ENCODE measurements around the gene PROK1.
A peak's percentile ranks its signal among the peaks of the same experiment; 100 is the strongest.

Gene PROK1

DNA sequence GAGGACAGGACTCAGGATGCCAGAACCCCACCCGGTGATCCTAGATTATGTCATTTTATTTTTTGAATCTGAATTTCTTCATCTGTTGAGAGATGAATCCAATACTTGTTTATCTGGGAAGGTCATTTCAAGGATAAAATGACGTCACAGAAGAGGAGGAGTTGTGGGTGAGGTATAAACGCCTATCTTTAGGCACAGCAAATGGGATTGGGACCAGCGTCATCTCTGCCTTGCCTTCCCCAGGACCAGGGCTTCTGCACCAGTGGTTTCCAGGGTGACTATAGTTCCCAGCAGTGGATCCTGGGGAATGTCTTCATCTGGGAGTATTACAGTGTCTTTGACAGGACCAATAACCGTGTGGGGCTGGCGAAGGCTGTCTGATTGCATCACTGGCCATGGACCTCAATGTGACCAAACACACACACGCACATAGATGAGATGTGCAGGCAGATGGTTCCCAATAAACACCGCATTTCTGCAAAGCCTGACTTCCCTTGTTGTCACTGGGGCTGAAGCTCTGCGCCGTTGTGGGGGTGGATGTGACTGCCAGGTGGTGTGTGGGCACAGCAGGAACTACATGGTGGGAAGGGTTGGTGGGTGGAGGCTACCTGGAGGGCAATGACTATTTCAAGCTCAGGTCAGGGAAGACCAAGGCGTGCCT is 40.0 kb downstream of the PROK1 start:
- DNase-seq = peak; percentile 84

DNA sequence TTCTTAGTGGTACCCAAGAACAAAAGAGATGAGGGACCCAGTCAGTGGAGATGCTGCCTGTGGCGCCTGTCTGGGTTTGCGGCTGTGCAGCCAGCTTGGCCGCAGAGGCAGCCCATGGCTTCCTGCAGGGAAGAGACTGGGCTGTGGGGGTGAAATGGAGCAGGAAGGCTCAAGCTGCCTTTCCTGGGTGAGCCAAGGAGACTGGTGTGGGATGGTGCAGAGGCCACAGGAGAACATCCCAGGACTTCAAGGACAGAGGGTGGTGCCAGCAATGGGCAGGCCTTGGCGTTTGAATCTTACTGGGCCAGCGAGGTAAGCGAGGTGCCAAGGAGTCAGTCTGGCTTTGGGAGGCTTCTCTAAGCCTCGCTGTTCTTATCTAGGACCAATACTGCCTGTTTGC is 41.6 kb downstream of the PROK1 start:
- DNase-seq = no peak

DNA sequence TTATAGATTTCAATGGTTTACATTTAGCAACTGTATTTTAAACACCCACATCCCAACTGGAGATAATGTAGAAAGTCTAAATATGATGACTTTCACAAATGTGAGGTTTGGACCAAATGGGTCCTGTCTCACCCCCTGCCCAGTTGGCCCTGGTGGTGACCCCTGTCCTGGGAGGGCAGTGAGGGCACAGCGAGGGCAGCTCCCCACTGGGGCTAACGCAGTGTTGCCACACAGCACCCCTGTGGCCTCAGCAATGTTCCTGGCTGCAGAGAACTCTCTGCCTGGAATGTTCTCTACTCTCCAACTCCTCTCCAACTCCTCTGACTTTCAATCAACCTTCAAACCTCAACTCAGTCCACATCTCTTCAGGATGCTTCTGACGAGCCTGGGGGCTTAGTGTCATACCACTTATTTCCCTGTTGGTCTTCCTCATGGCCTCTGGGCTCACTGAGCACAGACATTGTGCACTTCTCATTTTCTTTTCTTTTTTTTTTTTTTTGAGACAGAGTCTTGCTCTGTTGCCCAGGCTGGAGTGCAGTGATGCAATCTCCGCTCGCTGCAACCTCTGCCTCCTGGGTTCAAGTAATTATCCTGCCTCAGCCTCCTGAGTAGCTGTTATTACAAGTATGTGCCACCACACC is 42.2 kb downstream of the PROK1 start:
- DNase-seq = peak; percentile 22

DNA sequence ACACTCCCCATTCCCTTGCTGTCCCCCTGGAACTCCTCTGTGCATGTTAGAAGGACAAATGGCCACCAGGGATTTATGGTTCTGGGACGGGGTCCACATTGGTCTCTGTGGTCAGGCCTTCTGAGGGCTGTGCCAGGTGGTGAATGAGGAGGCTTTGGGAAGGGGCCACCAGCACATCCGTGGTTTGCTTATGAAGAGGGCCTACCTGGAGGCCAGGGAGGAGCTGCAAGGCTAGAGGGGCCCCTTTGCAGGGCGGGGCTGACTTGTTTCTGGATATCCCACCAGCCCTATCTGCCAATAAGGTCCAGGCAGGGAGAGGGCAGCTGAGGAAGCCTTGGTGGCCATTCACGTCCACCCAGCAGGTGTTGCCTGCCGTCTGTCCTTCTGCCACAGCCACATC is 43.1 kb downstream of the PROK1 start:
- DNase-seq = no peak

DNA sequence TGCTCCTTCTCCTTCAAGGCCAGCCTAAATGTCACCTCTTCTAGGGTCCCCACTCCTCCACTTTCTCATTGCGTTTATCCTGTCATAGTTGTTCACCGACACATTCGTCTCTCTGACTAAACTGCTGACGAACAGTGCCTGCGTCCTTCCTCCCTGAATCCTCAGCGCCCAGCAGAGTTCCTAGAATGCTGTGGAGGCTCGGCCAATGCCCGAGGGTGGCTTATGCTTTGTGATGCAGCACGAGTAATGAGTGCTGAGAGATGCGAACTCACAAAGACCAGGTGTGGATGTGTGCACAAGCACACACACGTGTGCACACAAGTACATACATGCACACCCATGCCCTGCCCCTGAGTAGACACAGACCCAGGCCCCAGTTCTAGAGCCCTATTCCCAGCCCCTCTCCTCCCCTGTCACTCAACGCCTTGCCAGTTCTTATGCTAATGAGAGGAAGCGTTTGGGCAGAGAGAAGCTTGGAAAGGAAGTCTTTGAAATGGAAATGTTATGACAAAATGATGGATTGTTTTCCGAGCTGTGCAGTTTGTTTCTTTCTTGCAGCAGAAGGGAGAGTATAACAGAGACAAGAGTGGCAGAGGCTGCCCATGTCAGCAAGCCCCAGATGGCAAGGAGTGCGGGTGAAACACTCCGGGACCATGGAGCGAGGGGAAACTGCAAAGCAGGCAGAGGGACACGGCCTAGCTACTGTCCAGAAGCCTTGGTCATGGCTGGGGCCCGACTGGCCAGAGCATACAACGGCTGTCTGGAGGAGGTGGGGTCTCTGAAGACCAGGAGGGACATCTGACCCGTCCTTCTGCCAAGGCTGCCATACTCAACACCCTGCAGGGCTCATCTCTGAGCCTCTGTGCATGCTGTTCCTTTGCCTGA is 43.8 kb downstream of the PROK1 start:
- no peak for DNase-seq

DNA sequence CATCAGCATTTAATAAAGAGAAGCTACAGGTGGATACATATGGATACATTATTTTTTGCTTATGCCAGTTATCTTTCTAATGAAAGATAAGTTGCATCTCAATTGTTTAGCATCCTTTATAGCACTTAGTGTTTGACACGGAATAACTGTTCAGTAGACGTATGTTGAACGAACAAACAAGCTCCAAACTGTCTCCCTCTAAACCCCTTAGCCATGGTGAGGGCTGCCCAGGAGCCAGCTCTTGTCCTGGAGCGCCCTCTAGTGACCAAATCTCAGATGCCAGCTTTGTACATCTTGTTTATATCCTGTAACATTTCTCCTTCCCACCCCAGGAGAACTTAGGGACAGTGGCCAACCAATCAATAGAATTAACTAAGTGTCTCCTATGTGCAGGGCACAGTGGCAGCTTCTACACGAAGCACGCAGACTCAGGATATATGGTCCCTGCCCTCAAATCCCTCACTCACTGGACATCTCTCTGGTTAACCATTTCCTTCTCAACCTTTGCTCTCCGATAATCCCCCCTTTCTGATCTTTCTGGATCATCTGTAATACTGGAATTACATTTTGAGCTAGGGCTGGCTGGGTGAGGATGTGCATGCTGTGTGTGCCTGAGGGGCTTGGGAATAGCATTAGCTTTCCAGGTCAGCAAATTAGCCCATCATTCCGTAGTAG is 45.1 kb downstream of the PROK1 start:
- DNase-seq = peak; percentile 68

DNA sequence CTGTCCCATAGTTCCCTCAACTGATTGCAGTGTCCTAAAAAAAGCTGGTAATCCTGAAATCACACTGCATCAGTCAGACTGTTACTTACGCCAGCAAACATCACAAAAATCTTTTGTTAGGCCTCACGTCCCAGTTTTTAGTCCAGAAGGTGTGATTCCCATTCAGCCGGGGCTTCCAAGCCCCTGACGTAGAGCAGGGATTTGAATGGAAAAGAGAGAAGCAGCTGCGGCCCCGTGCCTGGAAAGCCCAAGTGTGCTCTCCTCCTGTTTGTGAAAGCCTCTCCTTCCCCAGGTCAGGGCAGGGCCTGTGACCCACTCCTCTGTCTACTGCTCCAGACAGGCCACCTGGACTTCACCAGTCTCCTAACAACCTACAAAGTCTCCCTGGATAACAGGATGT is 47.3 kb downstream of the PROK1 start:
- no peak for DNase-seq

DNA sequence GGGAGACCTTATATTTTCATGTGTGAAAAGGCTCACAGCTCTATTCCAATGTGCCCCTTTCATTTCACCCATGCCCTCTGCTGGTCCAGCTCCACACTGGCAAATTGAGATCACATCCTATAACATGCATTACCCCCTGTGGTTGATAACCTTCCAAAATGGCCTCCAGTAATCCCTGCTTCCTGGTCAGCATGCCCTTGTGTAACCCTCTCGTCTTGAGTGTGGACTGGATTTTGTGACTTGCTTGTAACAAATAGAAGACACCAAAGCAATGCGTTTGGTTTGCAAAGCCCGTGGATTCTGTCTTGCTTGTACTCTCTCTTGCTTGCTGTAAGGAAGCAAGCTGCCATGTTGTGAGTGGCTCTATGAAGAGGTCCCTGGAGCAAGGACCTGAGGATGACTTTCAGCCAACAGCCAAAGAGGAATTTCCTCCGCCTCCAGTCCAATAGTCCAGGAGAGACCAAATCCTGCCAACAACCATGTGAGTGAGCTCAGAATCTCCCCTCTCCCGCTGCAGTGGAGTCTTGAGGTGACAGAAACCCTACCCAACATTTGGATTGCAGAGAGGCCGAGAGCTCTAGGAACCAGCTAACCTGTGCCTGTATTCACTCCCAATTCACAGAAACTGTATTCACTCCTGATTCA is 50.7 kb downstream of the PROK1 start:
- DNase-seq = peak; percentile 58

DNA sequence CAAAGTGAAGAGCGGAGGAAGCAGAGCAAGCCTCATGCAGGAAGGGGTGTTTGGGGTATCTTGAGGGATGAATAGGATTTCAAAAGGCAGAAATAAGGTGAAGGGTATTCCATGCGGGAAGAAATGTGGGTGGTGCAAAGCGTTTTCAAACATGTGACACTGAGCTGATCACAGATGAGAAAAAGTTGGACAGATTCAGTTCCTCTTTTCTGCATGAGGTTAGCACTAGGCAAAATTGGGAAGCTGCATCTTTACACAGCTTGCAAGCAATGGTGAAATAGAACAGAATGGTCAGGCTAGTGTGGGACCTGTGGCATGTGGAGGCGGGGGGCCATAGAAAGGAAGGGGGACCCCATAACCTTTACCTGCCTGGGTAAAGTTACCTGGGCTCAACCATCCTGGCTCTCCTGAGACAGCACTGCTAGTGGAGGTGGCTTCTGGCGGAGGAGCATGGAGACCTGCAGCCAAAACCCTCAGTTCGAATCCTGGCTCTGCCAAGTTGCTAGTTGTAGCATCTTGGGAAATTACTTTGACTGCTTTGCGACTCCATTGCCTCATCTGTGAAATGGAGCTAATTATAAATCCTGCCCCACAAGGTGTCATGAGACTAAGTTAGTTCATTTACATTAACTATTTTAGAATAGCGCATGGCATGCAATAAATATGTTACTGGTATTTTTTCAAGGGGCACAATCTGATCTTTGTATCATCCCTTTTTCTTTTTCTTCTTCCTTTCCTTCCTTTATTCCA is 51.6 kb downstream of the PROK1 start:
- DNase-seq = peak; percentile 89

DNA sequence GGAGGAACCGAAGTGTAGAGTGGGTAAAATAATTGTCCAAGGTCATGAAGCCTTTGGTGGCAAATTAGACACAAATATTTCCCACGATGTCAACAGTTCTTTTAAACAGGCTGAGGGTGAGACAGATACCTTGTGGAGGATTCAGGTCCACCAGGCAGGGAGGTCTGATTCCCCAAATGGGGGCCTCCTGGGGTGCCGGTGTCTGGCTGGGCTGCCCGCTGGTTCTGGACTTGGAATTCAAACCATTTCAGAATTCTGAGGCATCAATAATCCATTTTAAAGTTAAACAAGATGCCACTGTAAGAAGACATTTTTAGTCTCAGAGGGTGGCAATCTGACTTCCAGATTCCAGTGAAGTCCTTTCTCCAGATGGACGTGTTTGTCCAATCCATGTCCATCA is 52.5 kb downstream of the PROK1 start:
- no peak for DNase-seq

DNA sequence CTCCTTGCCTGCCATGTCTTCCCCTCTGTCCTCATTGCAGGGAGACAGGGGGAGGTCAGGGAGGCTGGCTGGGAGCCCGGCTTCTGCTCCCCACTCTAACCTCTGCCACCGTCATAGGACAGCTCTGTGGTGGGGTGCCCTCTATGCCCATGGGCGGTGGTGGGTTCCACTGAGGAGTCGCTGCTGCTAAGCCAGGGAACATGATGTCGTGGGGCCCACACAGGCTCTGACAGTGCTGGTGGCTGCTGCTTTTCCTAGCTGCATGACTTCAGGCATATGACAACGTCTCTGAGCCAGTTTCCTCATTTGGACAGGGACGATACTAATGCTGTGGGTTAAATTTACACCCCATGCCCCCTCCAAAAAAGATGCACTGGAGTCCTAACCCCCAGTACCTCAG is 53.3 kb downstream of the PROK1 start:
- peak; percentile 17 for DNase-seq

DNA sequence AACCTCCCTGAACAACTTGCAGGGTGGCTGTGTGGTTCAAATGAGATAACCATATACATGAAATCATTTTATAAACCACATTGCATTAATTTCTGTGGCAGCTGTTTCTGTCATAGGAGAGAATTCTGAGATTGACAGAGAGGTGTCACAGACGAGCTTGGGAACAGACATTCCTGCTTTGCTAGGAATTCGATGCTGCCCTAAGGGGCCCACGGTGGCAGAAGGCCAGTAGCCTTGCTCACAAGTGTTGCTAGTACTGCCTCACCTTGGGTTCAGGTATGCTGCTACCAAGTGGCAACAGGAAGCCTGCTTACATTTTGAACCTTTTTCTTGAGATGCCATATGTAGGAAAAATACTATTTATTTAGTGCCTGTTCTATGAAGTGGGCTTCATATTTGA is 54.6 kb downstream of the PROK1 start:
- DNase-seq = no peak

DNA sequence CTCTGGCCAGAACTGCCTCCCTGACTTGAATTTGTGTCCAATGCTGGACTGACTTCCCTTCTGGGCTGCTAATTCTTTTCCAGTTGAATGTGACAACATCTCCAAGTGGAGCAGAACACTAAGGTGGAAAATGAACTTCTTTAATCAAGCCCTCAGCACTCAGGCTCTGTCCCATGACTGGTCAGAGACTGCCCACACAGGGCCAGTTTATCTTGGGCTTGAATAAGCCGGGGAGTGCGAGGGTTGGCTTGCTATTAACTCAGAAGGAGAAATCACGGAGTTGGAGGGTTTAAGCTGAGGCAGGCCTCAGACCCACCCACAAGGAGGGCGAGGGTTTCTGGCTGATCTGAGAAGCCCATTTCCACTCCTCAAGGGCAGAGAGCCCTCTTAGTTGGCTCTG is 55.6 kb downstream of the PROK1 start:
- no peak for DNase-seq
